C1 segment of cervical spinal cord (tissue), 14 donors: Measurements from ENCODE around the gene NT5DC3.

Experiments used
- DNase-seq, 14 donors: peaks; one replicate each; lab custom pipeline; 2025; lab: John Stamatoyannopoulos, UW

NT5DC3 gene

DNA sequence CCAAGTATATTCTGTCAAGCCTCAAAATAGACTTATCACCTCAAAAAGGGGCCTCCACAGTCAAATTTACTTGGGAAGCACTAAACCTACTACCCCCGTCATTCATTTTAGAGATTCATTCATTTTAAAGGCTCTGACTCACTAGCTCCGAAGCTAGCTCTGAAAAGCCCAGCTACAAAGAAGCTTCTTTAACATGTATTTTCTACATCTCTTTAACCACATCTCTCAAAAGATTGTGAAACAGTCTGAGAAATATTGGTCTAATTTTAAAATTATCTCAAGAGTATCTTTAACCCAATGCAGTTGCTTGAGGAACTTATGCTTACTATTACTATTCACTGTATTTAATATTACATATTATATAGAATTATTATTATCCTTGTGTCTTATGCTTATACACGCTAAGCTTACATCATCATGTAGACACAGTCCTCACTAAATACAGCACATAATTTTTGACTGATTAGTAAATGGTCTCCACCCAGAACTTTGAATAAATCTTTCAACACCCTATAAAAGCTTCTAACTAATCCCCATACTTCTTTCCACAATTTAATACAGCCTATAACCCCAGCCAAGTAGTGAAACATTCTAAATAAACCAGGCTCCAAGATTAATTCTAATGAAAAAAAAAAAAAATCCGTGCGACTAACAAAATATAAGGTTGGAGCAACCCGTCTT, 7.8 kb downstream of the NT5DC3 start:
- no peak for DNase-seq

DNA sequence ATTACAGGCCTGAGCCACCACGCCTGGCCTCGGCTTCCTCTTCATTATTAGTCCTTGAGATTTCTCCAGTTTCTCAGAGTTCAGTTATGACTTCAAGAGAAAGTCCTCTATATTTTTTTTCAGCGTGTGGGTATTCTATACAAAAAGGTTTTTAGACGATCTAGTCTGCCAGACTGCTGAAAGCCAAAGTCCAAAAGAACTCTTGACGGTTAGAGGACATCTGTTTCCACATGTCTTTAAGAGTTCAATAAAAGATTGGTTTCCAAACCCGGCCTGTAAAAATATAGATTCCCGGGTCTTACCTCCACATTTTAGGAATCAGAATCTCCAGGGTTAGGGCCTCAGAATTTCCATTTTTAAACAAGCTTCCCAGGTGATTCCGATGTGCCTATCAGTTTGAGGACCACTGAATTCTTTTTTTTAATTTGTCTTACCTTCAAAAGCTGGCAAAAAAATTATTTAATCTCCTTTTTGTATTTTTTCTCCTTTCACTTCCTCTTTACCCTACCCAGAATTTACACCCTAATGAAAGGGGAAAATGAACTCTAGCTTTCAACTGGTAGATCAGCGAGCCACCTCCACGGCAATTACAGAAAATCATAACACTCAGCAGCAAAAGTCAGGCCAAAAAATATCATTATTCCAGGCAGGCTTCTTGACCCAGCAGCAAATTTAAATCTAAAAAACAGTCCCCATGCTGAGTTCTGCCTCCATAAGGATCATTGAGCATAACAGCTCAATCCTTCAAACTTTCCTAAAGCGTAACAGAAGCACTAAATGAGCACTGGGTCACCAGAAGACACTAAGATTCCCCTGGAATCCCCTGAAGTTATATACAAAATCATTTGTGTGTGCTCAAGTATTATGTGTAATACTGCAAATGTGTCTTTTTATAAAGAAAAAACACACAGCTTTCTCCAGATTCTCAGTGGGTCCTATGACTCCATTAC, 8.7 kb downstream of the NT5DC3 start:
- no peak for DNase-seq

DNA sequence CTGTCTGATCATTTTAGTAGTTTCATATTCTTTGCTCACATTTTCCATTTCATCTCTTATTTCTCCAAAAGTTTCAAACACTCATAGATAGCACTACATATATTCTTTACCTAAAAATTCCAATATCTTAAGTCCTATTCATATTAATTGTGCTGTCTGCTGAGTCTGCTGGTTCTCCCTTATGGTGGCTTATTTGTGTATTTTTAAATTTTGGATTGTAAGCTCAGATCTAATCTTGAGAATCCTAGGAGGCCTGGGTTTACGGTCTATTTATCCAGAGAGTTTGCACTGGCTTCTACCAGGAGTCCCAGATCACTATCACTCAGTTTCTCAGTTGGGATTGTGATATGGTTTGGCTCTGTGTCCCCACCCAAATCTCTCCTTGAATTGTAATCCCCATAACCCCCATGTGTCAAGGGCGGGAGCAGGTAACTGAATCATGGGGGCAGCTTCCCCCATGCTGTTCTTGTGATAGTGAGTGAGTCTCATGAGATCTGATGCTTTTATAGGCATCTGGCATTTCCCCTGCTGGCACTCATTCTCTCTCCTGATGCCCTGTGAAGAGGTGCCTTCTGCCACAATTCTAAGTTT, 10.2 kb downstream of the NT5DC3 start:
- no peak for DNase-seq

DNA sequence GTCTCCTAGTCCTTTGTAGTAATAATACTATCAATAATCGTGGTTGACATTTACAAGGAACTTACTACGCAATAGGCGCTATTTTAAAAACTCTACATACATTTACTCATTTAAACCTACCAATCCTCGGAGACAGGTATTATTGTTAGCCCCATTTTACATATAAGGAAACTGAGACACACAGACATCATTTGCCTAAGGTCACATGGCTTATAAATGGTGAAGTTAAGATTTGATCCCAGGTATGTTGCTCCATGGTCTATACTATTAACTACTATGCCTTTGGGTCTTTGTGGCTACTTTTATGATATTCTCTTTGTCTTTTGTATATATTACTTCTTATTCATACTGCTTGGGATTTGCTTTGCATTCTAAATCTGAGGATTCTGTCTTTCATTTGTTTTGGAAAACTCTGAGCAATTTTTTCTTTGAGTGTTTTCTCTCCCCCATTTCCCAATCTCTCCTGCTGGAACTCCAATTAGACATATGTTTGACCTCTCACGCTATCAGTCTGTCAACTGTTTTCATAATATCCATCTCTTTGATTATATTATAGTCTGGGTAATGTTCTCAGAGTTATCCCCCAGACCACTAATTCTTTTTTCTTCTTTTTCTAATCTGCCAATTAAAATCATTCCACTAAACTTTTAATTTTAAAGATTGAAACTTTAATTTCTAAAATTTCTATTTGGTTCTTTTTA, 10.9 kb downstream of the NT5DC3 start:
- DNase-seq: no peak

DNA sequence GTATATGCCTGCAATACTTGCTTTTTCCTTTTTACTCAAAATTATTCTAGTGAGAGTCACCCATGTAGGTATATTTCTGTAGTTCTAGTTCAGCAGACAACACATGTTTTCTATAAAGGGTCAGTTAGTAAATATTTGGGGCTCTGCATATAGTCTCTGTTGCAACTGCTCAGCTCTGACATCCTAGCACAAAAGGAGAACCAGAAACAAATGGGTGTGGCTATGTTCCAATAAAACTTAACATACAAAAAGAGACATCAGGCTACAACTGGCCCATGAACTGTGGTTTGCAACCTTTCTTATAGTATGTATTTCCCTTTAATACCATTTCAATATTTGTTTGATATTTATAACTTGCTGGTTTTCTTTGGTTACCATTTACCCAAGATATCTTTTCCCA, 11.9 kb downstream of the NT5DC3 start:
- no peak for DNase-seq

DNA sequence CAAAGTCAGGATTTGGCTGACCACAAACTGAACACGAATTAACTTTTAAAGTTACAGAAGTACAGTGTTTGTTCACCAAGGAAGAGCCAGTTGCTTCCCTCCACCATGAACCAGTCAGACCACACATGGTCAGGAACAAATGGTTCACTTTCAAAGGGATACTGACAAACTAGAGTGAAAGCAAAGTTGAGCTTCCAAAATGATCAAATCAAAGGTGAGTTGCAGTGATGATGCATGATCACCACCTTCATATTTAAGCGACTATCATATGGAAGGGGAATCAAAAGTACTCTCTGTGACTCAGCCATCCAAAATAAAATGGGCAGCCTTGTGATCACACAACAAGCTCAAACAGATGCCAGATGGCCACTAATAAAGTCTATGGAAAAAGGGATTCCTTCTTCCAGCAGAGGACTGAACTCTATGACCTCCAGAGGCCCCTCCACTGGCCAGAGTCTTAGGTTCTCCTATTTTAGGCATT, 13.1 kb downstream of the NT5DC3 start:
- DNase-seq: no peak

DNA sequence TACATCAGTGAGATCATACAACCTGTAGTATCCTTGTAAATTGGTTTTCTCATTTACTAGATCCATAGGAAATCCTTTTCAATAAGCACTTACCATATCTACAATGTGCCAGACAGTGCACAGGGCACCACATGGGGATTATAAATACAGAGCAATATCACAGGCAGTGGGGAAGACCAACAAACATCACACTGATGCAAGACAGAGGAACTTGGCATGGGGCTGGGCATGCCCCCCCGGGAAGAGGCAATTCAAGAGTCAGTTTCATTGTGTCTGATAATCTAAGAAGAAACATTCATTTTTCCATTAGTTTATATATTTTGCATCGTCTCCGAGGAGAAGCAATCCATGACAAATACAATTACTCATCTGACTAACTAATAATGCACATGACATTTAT, 16.2 kb downstream of the NT5DC3 start:
- DNase-seq: no peak

DNA sequence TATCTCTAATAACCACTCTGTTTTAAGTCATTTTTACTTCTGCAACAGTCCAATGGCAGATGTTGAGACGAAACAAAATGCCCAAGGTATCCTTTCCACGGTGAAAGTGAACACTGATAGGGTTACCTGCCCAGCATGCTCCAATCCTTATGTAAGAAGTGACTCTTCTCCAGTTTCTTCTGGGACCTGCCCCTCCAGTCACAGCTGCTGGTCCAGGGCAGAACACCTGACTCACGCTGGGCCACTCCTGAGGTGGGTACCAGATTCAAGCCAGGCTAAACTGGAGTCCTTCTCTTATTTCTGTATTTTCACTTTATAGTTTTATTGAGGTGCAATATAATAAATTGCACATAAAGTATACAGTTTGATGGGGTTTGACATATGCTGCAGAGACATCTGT, 16.7 kb downstream of the NT5DC3 start:
- no peak for DNase-seq

DNA sequence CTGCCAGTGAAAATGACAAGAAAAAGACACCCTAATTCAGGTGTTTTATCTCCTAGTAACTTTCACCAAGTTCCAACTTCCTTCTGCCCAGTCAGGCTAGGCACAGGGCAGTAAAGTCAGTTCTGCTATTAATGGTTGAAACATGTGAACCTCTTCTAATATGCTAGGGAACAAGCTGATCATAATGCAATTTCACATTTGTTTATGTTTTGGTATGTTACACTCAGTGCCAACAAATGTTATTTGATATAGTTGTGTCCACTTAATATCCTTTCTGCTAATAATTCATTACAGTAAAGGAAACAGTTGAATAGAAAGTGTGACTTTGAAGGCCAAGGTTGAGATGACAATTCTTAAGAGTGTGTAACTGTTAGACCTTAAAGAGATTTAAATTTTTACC, 17.2 kb downstream of the NT5DC3 start:
- no peak for DNase-seq

DNA sequence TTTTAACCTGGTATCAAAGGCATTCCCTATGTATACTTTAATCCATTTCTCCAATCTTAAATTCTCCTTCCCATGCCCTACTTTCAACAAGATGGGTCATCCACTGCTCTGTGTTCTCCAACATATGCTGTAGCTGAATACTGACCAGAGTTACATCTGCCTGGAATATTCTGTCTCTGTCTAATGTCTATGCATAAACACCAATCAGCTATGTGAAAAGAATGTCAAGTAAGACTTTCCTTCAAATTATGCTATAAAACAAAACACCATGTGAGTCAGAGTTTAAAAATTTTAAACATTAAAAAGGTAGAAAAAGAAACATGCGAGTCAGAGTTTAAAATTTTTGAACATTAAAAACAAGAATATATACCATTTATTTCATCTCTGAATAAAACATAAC, 19.3 kb downstream of the NT5DC3 start:
- DNase-seq: no peak

DNA sequence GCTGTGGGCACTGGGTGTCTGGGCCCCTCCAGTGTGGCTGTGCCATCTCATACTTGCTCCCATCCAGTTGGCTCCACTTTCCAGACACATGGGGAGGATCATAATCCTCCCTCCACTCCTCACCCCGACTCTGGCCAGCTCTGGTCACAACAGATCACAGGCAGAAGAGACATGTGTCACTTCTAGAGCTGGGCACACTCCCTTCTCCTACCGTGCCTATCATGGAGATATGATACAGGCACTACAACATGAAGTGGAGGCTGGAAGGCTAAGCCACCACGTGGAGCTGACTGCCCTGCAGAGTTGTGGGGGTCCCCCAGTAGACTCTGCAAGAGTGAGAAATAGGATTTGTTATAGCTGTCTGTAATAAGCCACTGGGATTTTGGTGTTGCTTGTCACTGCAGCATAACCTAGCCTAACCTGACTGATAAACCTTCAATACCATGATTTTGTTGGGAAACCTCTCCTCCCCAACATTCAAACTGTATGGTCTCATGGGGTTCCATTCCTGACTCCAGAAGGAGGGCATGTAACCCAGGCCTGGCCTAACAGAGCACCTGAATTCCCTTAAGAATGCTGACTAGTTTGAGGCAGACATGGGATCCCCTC, 20.0 kb downstream of the NT5DC3 start:
- DNase-seq: no peak

DNA sequence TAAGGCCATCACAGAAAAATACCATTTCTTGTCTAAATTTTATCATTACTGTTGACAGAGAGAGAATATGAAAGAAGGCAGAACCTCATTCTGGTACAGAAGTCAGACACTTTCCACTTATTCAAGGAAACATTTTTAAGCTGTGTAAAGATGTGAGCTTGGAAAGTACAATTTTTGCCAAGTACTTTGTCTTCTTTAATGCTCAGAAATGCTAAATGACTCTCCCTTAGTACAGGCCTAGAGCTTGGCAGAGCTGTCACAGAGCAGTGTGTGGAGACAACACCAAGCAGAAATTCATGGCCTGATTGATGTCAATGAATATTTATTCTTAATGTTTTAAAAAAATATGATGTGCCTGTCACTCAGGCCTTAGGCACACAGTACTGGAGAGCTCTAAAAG, 20.7 kb downstream of the NT5DC3 start:
- DNase-seq: no peak

DNA sequence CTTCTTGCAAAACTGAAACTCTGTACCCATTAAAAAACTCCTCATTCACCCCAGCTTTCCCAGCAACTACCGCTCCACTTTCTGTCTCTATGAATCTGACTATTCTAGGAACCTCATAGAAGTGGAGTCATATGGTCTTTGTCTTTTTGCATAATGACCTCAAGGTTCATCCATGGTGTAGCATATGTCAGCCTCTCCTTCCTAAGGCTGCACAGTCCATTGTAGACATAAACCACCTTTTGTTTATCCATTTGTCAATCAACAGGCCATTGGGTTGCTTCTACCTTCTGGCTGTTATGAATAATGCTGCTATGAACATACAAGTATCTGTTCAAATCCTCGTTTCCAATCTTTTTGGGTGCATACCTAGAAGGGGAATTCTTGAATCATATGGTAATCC, 21.1 kb downstream of the NT5DC3 start:
- no peak for DNase-seq

DNA sequence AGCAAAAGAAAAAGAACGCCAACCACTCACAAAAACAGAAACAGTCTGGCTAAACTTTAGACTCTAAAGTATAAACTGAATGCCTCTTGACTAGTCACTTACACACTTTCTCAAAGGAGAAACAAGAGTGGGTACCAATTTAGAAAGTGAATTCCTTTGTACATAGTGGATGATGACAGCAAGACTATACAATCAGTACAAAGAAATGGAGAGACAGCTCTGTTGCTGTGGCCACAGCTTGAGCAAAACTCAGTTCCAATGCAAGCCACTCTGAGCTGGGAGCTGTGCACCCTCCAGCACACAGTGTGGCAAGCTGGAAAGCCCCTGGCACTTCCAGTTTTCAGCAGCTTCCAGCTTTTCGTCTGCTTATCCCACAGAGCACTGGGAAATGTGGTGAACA, 21.7 kb downstream of the NT5DC3 start:
- no peak for DNase-seq

DNA sequence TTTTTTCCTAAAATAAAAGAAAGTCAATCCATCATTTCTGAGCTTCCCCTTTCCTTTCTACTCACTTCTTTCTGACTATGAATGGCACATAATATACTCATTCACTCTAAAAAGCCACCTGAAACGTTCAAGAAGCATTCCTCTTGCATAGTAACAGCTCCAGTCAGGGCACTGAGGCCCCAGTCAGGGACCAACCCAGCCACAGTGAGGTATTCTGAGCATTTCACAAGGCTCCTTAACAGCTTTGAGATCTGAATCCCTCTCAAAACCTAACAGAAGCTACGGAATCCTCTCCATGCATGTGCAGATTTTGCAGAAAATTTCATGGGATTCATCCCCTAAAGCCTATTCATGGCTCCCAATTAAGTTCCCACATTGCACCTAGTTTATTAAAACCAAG, 23.2 kb downstream of the NT5DC3 start:
- DNase-seq: no peak

DNA sequence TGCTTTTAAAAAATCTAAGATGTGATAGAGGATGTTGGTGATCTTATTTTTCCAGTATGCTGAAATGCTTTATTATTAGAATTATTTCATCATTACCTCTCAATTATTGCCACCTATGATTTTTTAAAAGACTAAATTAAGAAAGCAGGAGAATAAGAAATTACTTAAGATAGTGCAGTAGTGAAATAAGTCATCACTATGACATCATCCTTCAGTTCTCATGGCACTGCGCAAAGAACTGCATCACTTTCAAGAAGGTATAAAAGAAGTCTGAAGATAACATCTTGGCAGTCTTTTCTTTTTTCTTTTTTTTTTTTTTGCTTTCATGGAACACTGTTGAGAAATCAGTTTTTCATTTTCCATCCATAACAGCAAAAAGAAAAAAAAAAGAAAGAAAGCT, 24.4 kb downstream of the NT5DC3 start:
- DNase-seq: no peak

DNA sequence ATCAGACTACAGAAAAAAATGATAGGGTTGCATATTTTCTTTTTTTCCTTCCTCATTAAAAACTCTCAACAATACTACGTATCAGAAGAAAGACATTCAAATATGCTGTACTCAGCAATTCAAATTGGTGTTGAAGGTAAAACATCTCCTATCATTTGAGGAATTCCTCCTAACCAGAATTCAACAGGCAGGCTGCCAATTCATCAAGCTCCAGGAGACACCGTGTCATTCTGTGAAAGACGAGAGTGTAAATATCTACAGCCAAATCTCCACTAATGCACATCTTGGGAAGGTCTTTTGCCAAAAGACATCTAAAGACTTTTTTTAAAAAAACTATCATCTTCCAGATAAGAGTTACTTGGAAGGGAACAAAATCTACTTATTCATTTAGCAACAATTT, 26.6 kb downstream of the NT5DC3 start:
- DNase-seq: no peak

DNA sequence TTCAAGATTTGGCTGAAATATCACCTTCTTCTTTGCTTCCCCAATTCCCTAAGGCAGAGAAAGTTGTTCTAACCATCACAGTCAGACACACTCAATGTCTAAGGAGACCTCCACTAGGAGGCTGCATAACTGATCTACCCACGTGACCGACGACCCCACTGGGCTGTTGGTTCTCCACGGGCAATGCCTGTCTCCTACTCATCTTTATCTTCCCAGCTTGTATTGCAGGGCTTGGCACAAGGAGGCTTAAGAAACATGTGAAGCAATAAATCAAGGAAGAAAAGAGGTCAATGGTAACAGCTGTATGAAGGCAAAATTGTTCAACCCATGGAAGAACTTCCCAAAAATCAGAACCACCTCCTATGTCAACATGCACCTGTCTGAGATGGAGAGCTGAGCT, 27.1 kb downstream of the NT5DC3 start:
- no peak for DNase-seq

DNA sequence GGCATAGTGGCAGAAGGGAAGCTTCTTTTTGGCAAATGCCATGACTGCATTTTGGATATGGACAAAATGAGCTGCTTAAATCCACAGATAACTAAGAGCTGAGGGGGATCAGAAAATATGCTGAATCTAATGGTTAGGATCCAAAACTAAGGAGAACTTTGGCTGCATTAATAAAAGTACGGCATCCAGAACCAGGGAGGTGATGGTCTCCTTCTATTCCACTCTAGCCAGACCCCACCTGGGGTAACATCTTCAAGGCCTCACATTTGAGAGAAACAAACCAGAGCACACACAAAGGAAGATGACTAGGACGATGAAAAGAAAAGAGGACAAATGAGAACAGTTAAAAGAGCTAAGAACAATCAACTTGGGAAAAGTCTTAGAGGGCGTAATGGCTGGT, 27.6 kb downstream of the NT5DC3 start:
- no peak for DNase-seq

DNA sequence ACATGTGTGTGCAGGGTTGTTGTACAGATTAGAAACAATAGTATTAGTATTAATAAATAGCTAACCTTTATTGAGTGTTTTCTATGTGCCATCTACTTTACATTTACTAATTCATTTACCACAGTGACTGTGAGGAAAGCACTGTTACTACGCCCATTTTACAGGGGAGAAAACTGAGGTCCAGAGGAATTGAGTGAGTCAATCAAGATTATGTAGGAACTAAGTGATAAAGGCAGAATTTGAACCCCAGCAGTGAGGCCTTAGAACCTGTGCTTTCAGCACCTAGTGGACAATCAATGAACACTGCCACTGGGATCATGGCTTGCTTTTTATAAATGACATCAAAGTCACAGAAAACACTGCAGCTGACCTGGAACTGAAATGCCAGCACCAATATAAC, 28.2 kb downstream of the NT5DC3 start:
- no peak for DNase-seq

DNA sequence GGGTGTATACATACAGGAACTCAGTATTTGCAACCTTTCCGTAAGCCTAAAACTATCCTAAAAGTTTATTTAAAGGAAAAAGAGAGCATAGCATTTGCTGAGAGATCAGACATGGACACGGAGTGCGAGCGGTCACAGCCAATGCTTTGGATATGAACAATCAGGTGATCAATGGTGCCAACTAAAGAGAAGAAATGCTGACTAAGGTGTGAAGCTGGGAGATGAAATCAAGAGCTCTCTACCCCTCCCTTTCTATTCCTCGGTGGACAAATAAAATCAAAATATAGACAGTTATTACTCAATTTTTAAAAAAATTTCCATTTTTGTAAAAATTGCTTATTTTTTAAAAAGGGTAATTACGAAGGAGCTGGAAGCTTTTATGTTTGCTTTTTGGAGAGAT, 29.2 kb downstream of the NT5DC3 start:
- DNase-seq: no peak

DNA sequence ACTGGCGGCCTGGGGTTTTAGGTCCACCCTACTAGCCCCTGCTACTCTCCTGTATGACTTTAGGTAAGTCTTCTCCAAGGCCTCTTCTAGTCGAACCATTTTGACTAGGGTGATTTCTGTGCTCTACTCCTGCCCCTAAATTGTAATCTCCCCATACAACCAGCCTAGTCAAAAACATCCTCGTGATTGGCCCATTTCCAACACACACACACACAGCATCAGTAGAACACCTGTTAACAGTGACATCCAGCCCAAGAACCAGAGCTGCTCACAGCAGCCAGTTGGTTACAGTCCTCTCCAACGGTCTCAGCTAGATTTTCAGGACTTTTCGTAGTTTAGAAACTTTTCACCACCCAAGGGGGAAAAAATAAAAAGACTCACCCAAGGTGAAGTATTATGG, 30.9 kb downstream of the NT5DC3 start:
- no peak for DNase-seq
